PC-3 (cell line): Measurements from ENCODE around the gene ZNF841. TPM values are rescaled to one million over a fixed set of nuclear protein-coding genes. Genes with fewer than 3 reads are reported as not detected.

Source experiments
- ATAC-seq: fragments of 200-7000 bp; cut with Tn5 transposase; 2 replicates; pipeline ENCODE4 v1.9.1; 2020; ENCODE audit warnings: mild to moderate bottlenecking, moderate library complexity
- BruUV-seq: library from RNA; stranded (reverse); fragments of 400-500 nt; replicated peaks from 2 replicates; lab custom pipeline; 2021; lab: Mats Ljungman, UMichigan
- CTCF ChIA-PET: fragments of 300-600 bp; sonication (Branson Sonifier 250); formaldehyde crosslinking; loops from one replicate; lab custom pipeline; 2022; ENCODE audit warnings: antibody characterized with exemption; lab: Charles Lee
- POLR2A ChIA-PET: fragments of 300-600 bp; sonication (Branson Sonifier 250); formaldehyde crosslinking; loops from one replicate; lab custom pipeline; 2022; ENCODE audit warnings: antibody characterized with exemption; ENCODE audit not compliant: unreplicated experiment; lab: Charles Lee
- DNase-seq: peaks from one replicate; pipeline ENCODE4 v3.0.0-alpha.2; 2015
- H2AFZ ChIP-seq: fragments of 300-600 bp; sonication (generic); 2 replicates; pipeline ENCODE4 v1.6.0; 2016; ENCODE audit warnings: antibody characterized with exemption, low read length
- H3F3A ChIP-seq: fragments of 300-600 bp; sonication (generic); one replicate; pipeline ENCODE4 v1.6.0; 2017; ENCODE audit warnings: antibody characterized with exemption, low read length, control low read depth, mild to moderate bottlenecking; ENCODE audit not compliant: unreplicated experiment
- H3K27ac ChIP-seq: fragments of 300-600 bp; sonication (generic); 2 replicates; pipeline ENCODE4 v1.5.1; 2016; ENCODE audit warnings: mild to moderate bottlenecking, low read length
- H3K27me3 ChIP-seq: fragments of 300-600 bp; sonication (generic); 2 replicates; pipeline ENCODE4 v1.6.1; 2016; ENCODE audit warnings: low read length, mixed read lengths
- H3K36me3 ChIP-seq: fragments of 300-600 bp; sonication (generic); 2 replicates; pipeline ENCODE4 v1.6.1; 2016; ENCODE audit warnings: low read depth, mixed run types, low read length, mixed read lengths
- H3K4me1 ChIP-seq: fragments of 300-600 bp; sonication (generic); 2 replicates; pipeline ENCODE4 v1.5.1; 2016; ENCODE audit warnings: low read length; ENCODE audit not compliant: insufficient read depth
- H3K4me2 ChIP-seq: fragments of 300-600 bp; sonication (generic); 2 replicates; pipeline ENCODE4 v1.6.0; 2016; ENCODE audit warnings: low read length
- H3K4me3 ChIP-seq: fragments of 300-600 bp; sonication (generic); 2 replicates; pipeline ENCODE4 v1.5.1; 2016; ENCODE audit warnings: mild to moderate bottlenecking, low read length, mixed read lengths
- H3K79me2 ChIP-seq: fragments of 300-600 bp; sonication (generic); 2 replicates; pipeline ENCODE4 v1.6.1; 2017; ENCODE audit warnings: low read length, mixed read lengths
- H3K9ac ChIP-seq: fragments of 300-600 bp; sonication (generic); 2 replicates; pipeline ENCODE4 v1.6.0; 2016; ENCODE audit warnings: mild to moderate bottlenecking, low read length
- H3K9me2 ChIP-seq: fragments of 300-600 bp; sonication (generic); replicated peaks from 2 replicates; pipeline ENCODE4 v1.6.1; 2016; ENCODE audit warnings: mixed run types, low read length, mixed read lengths
- H3K9me3 ChIP-seq: fragments of 300-600 bp; sonication (generic); 2 replicates; pipeline ENCODE4 v1.6.1; 2016; ENCODE audit warnings: low read length, mixed read lengths
- H4K20me1 ChIP-seq: fragments of 300-600 bp; sonication (generic); 2 replicates; pipeline ENCODE4 v1.6.1; 2016; ENCODE audit warnings: low read length, mixed read lengths
- EZH2 ChIP-seq: fragments of 300-600 bp; sonication (generic); IDR thresholded peaks from one replicate; pipeline ENCODE4 v1.6.1; 2017; ENCODE audit warnings: antibody characterized with exemption, mild to moderate bottlenecking, low read length; ENCODE audit not compliant: unreplicated experiment
- EZH2phosphoT487 ChIP-seq: fragments of 300-600 bp; sonication (generic); IDR thresholded peaks from 2 replicates; pipeline ENCODE4 v1.6.1; 2018; ENCODE audit warnings: mild to moderate bottlenecking, antibody characterized with exemption, low read length, borderline replicate concordance
- intact Hi-C: fragments of 100-400 bp; cut with micrococcal nuclease; formaldehyde crosslinking; loops from 2 replicates; pipeline ENCODE4 v1.9.0; 2023
- total RNA-seq: library from RNA; depleted of rRNA; stranded (reverse); fragments of >200 nt; gene quantifications from 2 replicates; pipeline ENCODE4 v1.2.3, GENCODE V29; 2014
- TF ChIP-seq, protein P1 (sequence below): fragments of 300-600 bp; sonication (generic); conservative IDR thresholded peaks from 2 replicates; pipeline ENCODE4 v1.5.1; 2017; ENCODE audit warnings: antibody characterized with exemption, low read depth, mild to moderate bottlenecking, low read length

ZNF841 gene
- total RNA-seq, 1 experiment from 2014 or later: 11.6 TPM

DNA sequence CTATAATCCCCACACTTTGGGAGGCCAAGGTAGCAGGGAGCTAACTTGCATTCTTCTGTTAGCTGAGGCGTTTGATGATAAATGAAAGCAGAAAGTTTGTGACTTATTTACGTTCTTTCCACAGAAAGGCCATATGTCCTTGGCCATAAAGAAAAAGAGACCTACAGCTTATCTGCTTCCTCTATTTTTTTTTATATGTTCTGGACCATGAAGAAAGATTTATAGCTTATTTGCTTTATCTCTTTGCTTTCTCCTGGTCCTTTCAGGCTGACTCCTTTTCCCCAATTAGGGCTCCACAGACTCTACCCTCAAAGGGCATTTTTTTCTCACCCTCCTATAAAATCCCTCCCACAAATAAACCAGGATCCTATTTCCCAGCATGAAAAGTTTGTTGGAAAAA is 45.6 kb upstream of the ZNF841 start:
- Histone ChIP-seq H3F3A (no peaks in the 10 kb centered on the region), H3K79me2 (peaks cover 24% of the 10 kb centered on the region), H2AFZ (no peak overlapping the region), H3K4me2 (no peak overlapping the region), H3K27ac (0 out of 2 replicates have a peak overlapping the region, but pooled peaks have one; percentile 14), H3K9ac (no peak overlapping the region), H3K4me3 (no peak overlapping the region), H3K4me1 (peaks cover 7% of the 10 kb centered on the region; the same call in 1 of the 2 replicates), H3K9me3 (peaks cover 34% of the 10 kb centered on the region), H3K27me3 (no peaks in the 10 kb centered on the region), H3K36me3 (peaks cover 15% of the 10 kb centered on the region; the same call in 1 of the 2 replicates), H3K9me2 (no peaks in the 10 kb centered on the region), H4K20me1 (no peaks in the 10 kb centered on the region)
- ATAC-seq: no peak
- no peak for DNase-seq
- intact Hi-C loops: no loop called here
- POLR2A ChIA-PET: interaction anchor here (2.1 kb wide), 1 partner anchor 48 kb away, joined by 48 read pairs; the partner anchor contains the start of gene PPP2R1A
- BruUV-seq: no TSS peak
- CTCF ChIA-PET: no interaction called here
- TF ChIP-seq, protein P1, sequence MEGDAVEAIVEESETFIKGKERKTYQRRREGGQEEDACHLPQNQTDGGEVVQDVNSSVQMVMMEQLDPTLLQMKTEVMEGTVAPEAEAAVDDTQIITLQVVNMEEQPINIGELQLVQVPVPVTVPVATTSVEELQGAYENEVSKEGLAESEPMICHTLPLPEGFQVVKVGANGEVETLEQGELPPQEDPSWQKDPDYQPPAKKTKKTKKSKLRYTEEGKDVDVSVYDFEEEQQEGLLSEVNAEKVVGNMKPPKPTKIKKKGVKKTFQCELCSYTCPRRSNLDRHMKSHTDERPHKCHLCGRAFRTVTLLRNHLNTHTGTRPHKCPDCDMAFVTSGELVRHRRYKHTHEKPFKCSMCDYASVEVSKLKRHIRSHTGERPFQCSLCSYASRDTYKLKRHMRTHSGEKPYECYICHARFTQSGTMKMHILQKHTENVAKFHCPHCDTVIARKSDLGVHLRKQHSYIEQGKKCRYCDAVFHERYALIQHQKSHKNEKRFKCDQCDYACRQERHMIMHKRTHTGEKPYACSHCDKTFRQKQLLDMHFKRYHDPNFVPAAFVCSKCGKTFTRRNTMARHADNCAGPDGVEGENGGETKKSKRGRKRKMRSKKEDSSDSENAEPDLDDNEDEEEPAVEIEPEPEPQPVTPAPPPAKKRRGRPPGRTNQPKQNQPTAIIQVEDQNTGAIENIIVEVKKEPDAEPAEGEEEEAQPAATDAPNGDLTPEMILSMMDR: no peak
- TF ChIP-seq EZH2phosphoT487 (no peak), EZH2 (no peak)

DNA sequence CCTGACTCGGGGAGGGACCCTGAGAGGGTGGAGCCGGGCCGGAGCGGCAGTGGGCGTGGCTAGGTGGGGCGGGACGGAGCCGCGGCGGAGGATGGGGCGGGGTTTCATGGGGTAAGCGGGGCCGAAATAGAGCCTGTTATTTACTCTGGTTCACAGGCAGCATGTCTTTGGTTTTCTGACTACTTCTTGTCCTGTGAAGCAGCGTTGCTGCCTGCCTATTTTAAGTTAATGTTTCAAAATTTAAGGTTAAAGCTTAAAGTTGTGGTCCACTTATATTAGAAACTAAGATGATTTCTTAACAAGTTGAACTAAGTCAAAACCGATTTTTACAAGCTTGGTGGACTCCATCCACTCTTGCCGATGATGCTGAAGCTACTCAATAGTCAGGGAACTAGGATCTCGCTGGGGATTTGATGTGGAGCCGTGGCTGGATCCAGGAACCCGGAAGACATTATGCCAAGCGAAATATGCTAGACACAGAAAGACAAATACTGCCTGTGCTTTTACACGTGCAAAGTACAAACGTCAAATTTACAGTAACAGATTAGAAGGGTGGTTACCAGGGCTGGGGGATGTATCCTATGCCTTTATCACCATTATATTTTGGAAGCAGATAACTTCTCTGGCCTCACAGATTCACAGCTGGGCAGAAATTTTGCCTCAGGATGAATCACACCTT is 44.6 kb upstream of the ZNF841 start:
- H3K79me2 ChIP-seq: peaks cover 24% of the 10 kb centered on the region
- peaks cover 7% of the 10 kb centered on the region; the same call in 1 of the 2 replicates for H3K4me1 ChIP-seq
- H3K27me3 ChIP-seq: no peaks in the 10 kb centered on the region
- ATAC-seq: peak; percentile 93
- ChIA-PET CTCF (interaction anchor here (0.6 kb wide), 1 partner anchor 214 kb away, joined by 14 read pairs; no protein-coding TSS in a partner anchor), POLR2A (interaction anchor here (2.1 kb wide), 1 partner anchor 49 kb away, joined by 48 read pairs; the partner anchor contains the start of gene PPP2R1A)
- no peak overlapping the region for H3K27ac ChIP-seq
- peak overlapping the region; percentile 77 for H3K4me2 ChIP-seq
- H3F3A ChIP-seq: no peaks in the 10 kb centered on the region
- H4K20me1 ChIP-seq: no peaks in the 10 kb centered on the region
- DNase-seq: no peak
- H3K9me2 ChIP-seq: no peaks in the 10 kb centered on the region
- H3K36me3 ChIP-seq: peaks cover 23% of the 10 kb centered on the region
- no peak overlapping the region; the same call in 1 of the 2 replicates for H3K9ac ChIP-seq
- H2AFZ ChIP-seq: peak overlapping the region; percentile 93
- H3K9me3 ChIP-seq: peaks cover 40% of the 10 kb centered on the region
- peak overlapping the region; percentile 91 for H3K4me3 ChIP-seq
- TF ChIP-seq, protein P1: no peak
- TF ChIP-seq EZH2phosphoT487 (no peak), EZH2 (no peak)
- intact Hi-C loops: no loop called here
- TSS peak; percentile 76 for BruUV-seq
